GM21515 (cell line): ENCODE data around the gene HOXB4.

Source experiments
- ATAC-seq: cut with Tn5 transposase; IDR thresholded peaks from one replicate; pipeline ENCODE4 v1.9.1; 2021; ENCODE audit not compliant: unreplicated experiment

Gene HOXB4

GRCh38 chr17:48601539-48602425 is 23.6 kb upstream of the HOXB4 start:
- no peak for ATAC-seq

GRCh38 chr17:48601207-48601538 is 23.0 kb upstream of the HOXB4 start:
- no peak for ATAC-seq

- ATAC-seq = no peak
Observed at GRCh38 chr17:48600244-48601098, 22.3 kb upstream of the HOXB4 start.

- no peak for ATAC-seq
Observed at GRCh38 chr17:48599354-48599753, 21.2 kb upstream of the HOXB4 start.

- no peak for ATAC-seq
Observed at GRCh38 chr17:48598736-48599135, 20.6 kb upstream of the HOXB4 start.

- ATAC-seq = no peak
Observed at GRCh38 chr17:48597778-48598631, 19.9 kb upstream of the HOXB4 start.

GRCh38 chr17:48597528-48597777 is 19.3 kb upstream of the HOXB4 start:
- ATAC-seq = no peak

GRCh38 chr17:48596735-48597527 is 18.8 kb upstream of the HOXB4 start:
- ATAC-seq = no peak

GRCh38 chr17:48596000-48596734 is 18.0 kb upstream of the HOXB4 start:
- ATAC-seq = no peak

- no peak for ATAC-seq
Observed at GRCh38 chr17:48595278-48595999, 17.3 kb upstream of the HOXB4 start.

GRCh38 chr17:48594538-48595277 is 16.6 kb upstream of the HOXB4 start:
- ATAC-seq = no peak

- no peak for ATAC-seq
Observed at GRCh38 chr17:48593840-48594537, 15.8 kb upstream of the HOXB4 start.

- no peak for ATAC-seq
Observed at GRCh38 chr17:48593126-48593829, 15.1 kb upstream of the HOXB4 start, which contains the start of gene HOXB5. HOXB5 (minus strand) TSS chr17:48593779; CDS start chr17:48593682, 97 bp downstream.

- ATAC-seq = no peak
Observed at GRCh38 chr17:48592577-48592976, 14.4 kb upstream of the HOXB4 start.

GRCh38 chr17:48592057-48592514 is 13.9 kb upstream of the HOXB4 start:
- ATAC-seq = no peak

- no peak for ATAC-seq
Observed at GRCh38 chr17:48591255-48592056, 13.3 kb upstream of the HOXB4 start.
